HEK293 (cell line): Measurements from ENCODE around the gene SPDYE3.
A peak's percentile ranks its signal among the peaks of the same experiment; 100 is the strongest.

Experiments used
- CTCF ChIA-PET: fragments of 350-600 bp; formaldehyde crosslinking; extraction: SDS; loops from one replicate; lab custom pipeline; 2021; ENCODE audit warnings: antibody characterized with exemption; lab: Yijun Ruan, JAX
- POLR2A ChIA-PET: fragments of 300-600 bp; formaldehyde crosslinking; extraction: SDS; loops from one replicate; lab custom pipeline; 2020; ENCODE audit warnings: antibody characterized with exemption, inconsistent platforms; lab: Yijun Ruan, JAX
- H3K27ac ChIP-seq: fragments of 200-500 bp; sonication (Bioruptor generic); 2 replicates; pipeline ENCODE4 v1.5.1; 2014; ENCODE audit warnings: low read depth, low read length, control low read depth, inconsistent platforms; ENCODE audit errors: extremely low read depth
- H3K36me3 ChIP-seq, 2 experiments: fragments of 200-500 bp in 1 of 2; sonication (Bioruptor generic) in 1 of 2; 1 replicate in 1 of 2; 2 replicates in 1 of 2; pipeline ENCODE4 v1.5.1; 2014 to 2017; ENCODE audit warnings: inconsistent platforms in 2 of 2, low read length in 2 of 2; ENCODE audit not compliant: control insufficient read depth in 2 of 2, insufficient read depth in 1 of 2
- H3K4me1 ChIP-seq: fragments of 200-500 bp; sonication (Bioruptor generic); 2 replicates; pipeline ENCODE4 v1.5.1; 2014; ENCODE audit warnings: mild to moderate bottlenecking, low read length, inconsistent platforms; ENCODE audit not compliant: control insufficient read depth, insufficient read depth
- H3K4me3 ChIP-seq: 2 replicates; pipeline ENCODE4 v1.5.1; 2011; ENCODE audit warnings: low read depth, mild to moderate bottlenecking, control low read depth, low read length, moderate library complexity
- H3K9me3 ChIP-seq: fragments of 200-500 bp; sonication (Bioruptor generic); 2 replicates; pipeline ENCODE4 v1.5.1; 2014; ENCODE audit warnings: low read depth, low read length, inconsistent platforms; ENCODE audit not compliant: control insufficient read depth, insufficient read depth
- EGR2 ChIP-seq: fragments of 450-650 bp; formaldehyde crosslinking; IDR thresholded peaks from 2 replicates; pipeline ENCODE4 v1.5.1; 2016; ENCODE audit warnings: low read depth, missing biosample characterization, missing genetic modification characterization
- SALL2 ChIP-seq: fragments of 450-650 bp; formaldehyde crosslinking; IDR thresholded peaks from 2 replicates; pipeline ENCODE4 v1.5.0; 2017; ENCODE audit warnings: missing biosample characterization, mild to moderate bottlenecking, missing genetic modification characterization, borderline replicate concordance
- SCRT1 ChIP-seq: fragments of 450-650 bp; formaldehyde crosslinking; IDR thresholded peaks from 2 replicates; pipeline ENCODE4 v1.5.1; 2016; ENCODE audit warnings: missing biosample characterization, missing genetic modification characterization, borderline replicate concordance
- SCRT2 ChIP-seq: fragments of 450-650 bp; formaldehyde crosslinking; IDR thresholded peaks from 2 replicates; pipeline ENCODE4 v1.5.1; 2016; ENCODE audit warnings: missing biosample characterization, missing genetic modification characterization
- WT1 ChIP-seq: fragments of 450-650 bp; formaldehyde crosslinking; IDR thresholded peaks from 2 replicates; pipeline ENCODE4 v1.5.1; 2016; ENCODE audit warnings: missing biosample characterization, missing genetic modification characterization
- ZFHX2 ChIP-seq: fragments of 450-650 bp; formaldehyde crosslinking; conservative IDR thresholded peaks from 2 replicates; pipeline ENCODE4 v1.5.1; 2016; ENCODE audit warnings: missing biosample characterization, missing genetic modification characterization
- ZFP41 ChIP-seq: fragments of 450-650 bp; formaldehyde crosslinking; IDR thresholded peaks from 2 replicates; pipeline ENCODE4 v1.5.1; 2016; ENCODE audit warnings: missing biosample characterization, missing genetic modification characterization, borderline replicate concordance
- ZNF140 ChIP-seq: fragments of 450-650 bp; formaldehyde crosslinking; IDR thresholded peaks from 2 replicates; pipeline ENCODE4 v1.5.1; 2016; ENCODE audit warnings: missing biosample characterization, missing genetic modification characterization
- ZNF37A ChIP-seq: fragments of 450-650 bp; IDR thresholded peaks from 2 replicates; pipeline ENCODE4 v1.5.1; 2018; ENCODE audit warnings: missing biosample characterization, missing genetic modification characterization
- ZNF610 ChIP-seq: fragments of 450-650 bp; formaldehyde crosslinking; IDR thresholded peaks from 2 replicates; pipeline ENCODE4 v1.5.1; 2016; ENCODE audit warnings: missing biosample characterization, missing genetic modification characterization, borderline replicate concordance
- ZNF777 ChIP-seq: fragments of 450-650 bp; formaldehyde crosslinking; IDR thresholded peaks from 2 replicates; pipeline ENCODE4 v1.5.1; 2017; ENCODE audit warnings: missing biosample characterization, missing genetic modification characterization, borderline replicate concordance
- TF ChIP-seq, protein P1 (sequence below): fragments of 450-650 bp; formaldehyde crosslinking; IDR thresholded peaks from 2 replicates; pipeline ENCODE4 v1.5.1; 2016; ENCODE audit warnings: missing biosample characterization, missing genetic modification characterization, low read depth
- TF ChIP-seq, protein P2 (sequence below): fragments of 450-650 bp; formaldehyde crosslinking; IDR thresholded peaks from 2 replicates; pipeline ENCODE4 v1.5.1; 2017; ENCODE audit warnings: missing biosample characterization, missing genetic modification characterization
- TF ChIP-seq, protein P3 (sequence below): fragments of 450-650 bp; formaldehyde crosslinking; optimal IDR thresholded peaks from 2 replicates; pipeline ENCODE3; 2016; ENCODE audit warnings: missing biosample characterization, mild to moderate bottlenecking, missing genetic modification characterization
- TF ChIP-seq, protein P4 (sequence below): fragments of 450-650 bp; formaldehyde crosslinking; IDR thresholded peaks from 2 replicates; pipeline ENCODE4 v1.5.1; 2016; ENCODE audit warnings: missing biosample characterization, missing genetic modification characterization

The SPDYE3 gene

DNA sequence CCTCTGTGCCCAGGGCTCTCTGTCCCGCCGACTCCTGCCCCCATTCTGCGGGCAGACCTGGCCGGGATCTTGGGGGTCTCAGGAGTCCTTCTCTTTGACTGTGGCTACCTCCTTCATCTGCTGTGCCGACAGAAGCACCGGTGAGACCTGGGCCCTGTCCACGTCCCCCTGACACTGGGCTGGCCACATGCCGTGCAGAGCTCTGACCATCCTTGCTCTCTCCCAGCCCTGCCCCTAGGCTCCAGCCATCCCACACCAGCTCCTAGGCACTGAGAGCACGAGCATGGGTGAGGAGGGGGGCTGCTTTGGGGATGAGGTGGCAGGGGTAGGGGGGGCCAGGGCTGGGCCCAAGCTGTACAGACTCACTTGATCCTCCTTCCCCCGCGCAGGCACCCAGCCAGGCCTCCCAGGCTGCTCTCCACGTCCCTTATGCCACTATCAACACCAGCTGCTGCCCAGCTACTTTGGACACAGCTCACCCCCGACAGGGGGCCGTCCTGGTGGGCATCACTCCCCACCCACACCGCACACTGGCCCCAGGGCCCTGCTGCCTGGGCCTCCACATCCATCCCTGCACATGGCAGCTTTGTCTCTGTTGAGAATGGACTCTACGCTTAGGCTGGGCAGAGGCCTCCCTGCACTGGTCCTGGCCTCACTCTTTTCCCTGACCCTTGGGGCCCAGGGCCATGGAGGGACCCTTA, 45.6 kb downstream of the SPDYE3 start:
- ChIA-PET POLR2A (no interaction called here), CTCF (interaction anchor here (0.9 to 1.3 kb wide), 2 partner anchors 9 to 224 kb away, joined by 3 read pairs; no protein-coding TSS in a partner anchor)
- H3K9me3 ChIP-seq = no peaks in the 10 kb centered on the region
- TF ChIP-seq ZNF610 (tag by site-specific recombination) = no peak
- no peak for TF ChIP-seq ZNF140 (tag by site-specific recombination)
- TF ChIP-seq ZNF777 (tag by site-specific recombination) = no peak
- TF ChIP-seq, protein P1, sequence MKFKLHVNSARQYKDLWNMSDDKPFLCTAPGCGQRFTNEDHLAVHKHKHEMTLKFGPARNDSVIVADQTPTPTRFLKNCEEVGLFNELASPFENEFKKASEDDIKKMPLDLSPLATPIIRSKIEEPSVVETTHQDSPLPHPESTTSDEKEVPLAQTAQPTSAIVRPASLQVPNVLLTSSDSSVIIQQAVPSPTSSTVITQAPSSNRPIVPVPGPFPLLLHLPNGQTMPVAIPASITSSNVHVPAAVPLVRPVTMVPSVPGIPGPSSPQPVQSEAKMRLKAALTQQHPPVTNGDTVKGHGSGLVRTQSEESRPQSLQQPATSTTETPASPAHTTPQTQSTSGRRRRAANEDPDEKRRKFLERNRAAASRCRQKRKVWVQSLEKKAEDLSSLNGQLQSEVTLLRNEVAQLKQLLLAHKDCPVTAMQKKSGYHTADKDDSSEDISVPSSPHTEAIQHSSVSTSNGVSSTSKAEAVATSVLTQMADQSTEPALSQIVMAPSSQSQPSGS = no peak
- TF ChIP-seq, protein P2, sequence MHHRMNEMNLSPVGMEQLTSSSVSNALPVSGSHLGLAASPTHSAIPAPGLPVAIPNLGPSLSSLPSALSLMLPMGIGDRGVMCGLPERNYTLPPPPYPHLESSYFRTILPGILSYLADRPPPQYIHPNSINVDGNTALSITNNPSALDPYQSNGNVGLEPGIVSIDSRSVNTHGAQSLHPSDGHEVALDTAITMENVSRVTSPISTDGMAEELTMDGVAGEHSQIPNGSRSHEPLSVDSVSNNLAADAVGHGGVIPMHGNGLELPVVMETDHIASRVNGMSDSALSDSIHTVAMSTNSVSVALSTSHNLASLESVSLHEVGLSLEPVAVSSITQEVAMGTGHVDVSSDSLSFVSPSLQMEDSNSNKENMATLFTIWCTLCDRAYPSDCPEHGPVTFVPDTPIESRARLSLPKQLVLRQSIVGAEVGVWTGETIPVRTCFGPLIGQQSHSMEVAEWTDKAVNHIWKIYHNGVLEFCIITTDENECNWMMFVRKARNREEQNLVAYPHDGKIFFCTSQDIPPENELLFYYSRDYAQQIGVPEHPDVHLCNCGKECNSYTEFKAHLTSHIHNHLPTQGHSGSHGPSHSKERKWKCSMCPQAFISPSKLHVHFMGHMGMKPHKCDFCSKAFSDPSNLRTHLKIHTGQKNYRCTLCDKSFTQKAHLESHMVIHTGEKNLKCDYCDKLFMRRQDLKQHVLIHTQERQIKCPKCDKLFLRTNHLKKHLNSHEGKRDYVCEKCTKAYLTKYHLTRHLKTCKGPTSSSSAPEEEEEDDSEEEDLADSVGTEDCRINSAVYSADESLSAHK (tag by site-specific recombination) = no peak
- H3K27ac ChIP-seq = no peak overlapping the region
- H3K4me3 ChIP-seq = no peak overlapping the region
- peaks cover 32 to 91% of the 10 kb centered on the region in 2 experiments for H3K36me3 ChIP-seq
- no peaks in the 10 kb centered on the region for H3K4me1 ChIP-seq

DNA sequence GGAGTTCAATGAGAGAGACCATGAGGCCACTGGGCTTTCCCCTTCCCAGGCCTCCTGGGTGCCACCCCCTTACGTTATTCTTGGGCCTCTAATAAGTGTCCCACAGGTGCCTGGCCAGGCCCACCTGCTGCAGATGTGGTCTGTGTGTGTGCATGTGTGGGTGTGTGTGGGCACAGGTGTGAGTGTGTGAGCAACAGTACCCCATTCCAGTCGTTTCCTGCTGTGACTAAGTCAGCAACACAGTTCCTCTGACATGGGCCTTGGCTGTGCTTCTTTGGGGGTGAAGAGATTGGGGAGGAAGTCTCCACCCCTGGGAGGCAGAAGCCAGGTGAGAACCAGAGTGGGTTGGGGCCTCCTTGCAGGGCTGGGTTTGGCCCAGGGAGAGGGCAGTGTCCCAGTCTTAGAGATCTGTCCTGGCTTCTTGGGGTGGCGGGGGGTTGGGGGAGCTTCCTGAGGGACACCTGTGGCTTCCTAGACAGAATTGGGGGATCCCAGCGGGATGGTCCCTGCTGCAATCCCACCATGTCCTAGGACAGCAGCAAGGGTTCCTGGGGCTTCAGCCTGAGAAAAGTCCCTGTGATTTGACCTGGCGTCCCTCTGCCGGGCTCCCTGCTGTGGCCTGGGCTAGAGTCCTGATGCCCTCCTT, 46.3 kb downstream of the SPDYE3 start:
- ChIA-PET POLR2A (no interaction called here), CTCF (interaction anchor here (1.3 kb wide), 1 partner anchor 225 kb away, joined by 3 read pairs; no protein-coding TSS in a partner anchor)
- Histone ChIP-seq H3K4me1 (no peaks in the 10 kb centered on the region), H3K4me3 (no peak overlapping the region), H3K9me3 (no peaks in the 10 kb centered on the region), H3K27ac (no peak overlapping the region), H3K36me3 (peaks cover 28 to 94% of the 10 kb centered on the region in 2 experiments)
- peak; percentile 88 for TF ChIP-seq ZFHX2 (tag by site-specific recombination)
- TF ChIP-seq SCRT2 = peak; percentile 92
- TF ChIP-seq EGR2 = peak; percentile 80; the same call in 1 of the 2 replicates
- no peak for TF ChIP-seq SALL2 (tag by site-specific recombination)
- TF ChIP-seq, protein P3, sequence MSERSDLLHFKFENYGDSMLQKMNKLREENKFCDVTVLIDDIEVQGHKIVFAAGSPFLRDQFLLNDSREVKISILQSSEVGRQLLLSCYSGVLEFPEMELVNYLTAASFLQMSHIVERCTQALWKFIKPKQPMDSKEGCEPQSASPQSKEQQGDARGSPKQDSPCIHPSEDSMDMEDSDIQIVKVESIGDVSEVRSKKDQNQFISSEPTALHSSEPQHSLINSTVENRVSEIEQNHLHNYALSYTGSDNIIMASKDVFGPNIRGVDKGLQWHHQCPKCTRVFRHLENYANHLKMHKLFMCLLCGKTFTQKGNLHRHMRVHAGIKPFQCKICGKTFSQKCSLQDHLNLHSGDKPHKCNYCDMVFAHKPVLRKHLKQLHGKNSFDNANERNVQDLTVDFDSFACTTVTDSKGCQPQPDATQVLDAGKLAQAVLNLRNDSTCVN = no peak
- peak; percentile 98 for TF ChIP-seq SCRT1

DNA sequence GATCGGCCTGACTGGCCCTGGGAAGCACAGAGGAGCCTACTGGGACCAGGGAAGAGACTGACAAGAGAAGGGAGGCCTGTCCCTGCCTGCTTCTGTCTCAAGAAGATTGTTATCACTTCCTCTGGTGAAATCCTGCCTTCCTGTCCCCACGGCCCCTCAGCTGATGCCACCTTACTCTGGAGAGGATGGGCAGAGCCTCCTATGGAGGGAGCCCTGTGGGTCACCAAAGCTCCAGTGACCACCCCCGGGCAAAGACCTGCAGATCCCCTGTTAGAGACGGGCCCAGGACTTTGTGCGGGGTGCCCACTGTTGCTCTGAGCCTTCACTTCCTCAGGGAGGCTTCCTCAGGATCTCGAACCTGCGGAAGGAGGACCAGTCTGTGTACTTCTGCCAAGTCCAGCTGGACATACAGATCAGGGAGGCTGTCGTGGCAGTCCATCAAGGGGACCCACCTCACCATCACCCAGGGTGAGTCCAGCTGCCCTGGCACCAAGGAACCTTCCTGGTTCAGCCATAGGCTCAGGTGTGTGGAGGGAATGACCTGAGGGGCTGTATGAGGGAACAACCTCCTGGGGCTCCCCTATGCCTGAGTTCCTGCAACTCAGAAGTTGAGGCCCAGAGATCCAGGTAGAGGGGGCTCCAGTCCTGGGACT, 49.0 kb downstream of the SPDYE3 start:
- ChIA-PET CTCF (interaction anchor here (0.6 to 1.0 kb wide), 2 partner anchors 11 to 21 kb away, joined by 3 to 5 read pairs; no protein-coding TSS in a partner anchor), POLR2A (interaction anchor here (1.1 kb wide), 1 partner anchor 51 kb away, joined by 3 read pairs; no protein-coding TSS in a partner anchor)
- Histone ChIP-seq H3K9me3 (no peaks in the 10 kb centered on the region), H3K4me1 (no peaks in the 10 kb centered on the region), H3K36me3 (peaks cover 31 to 91% of the 10 kb centered on the region in 2 experiments), H3K4me3 (no peak overlapping the region), H3K27ac (no peak overlapping the region)
- TF ChIP-seq, protein P4, sequence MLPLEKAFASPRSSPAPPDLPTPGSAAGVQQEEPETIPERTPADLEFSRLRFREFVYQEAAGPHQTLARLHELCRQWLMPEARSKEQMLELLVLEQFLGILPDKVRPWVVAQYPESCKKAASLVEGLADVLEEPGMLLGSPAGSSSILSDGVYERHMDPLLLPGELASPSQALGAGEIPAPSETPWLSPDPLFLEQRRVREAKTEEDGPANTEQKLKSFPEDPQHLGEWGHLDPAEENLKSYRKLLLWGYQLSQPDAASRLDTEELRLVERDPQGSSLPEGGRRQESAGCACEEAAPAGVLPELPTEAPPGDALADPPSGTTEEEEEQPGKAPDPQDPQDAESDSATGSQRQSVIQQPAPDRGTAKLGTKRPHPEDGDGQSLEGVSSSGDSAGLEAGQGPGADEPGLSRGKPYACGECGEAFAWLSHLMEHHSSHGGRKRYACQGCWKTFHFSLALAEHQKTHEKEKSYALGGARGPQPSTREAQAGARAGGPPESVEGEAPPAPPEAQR (tag by site-specific recombination) = no peak
- TF ChIP-seq WT1 = no peak
- TF ChIP-seq ZNF37A = no peak
- no peak for TF ChIP-seq ZFP41 (tag by site-specific recombination)
